ENCODE measurements around the gene ZMYND15.

Gene ZMYND15

GRCh38 chr17:4717791-4718190 lies 21.8 kb upstream of the ZMYND15 start:
- in situ Hi-C loops (cut with HindIII; ENCODE audit: low sequenced_read_pairs) = no loop called here
- no peak overlapping the region for H3K4me3 ChIP-seq (ENCODE audit: low read depth, low read length)
- TF ChIP-seq CTCF (IDR thresholded peaks at IDR 0.05; ENCODE audit: low read depth, low read length) = no peak
- no peak for DNase-seq (ENCODE audit: low read depth, low spot score)

- no peak overlapping the region for H3K4me3 ChIP-seq (ENCODE audit: low read depth, low read length)
- no peak for DNase-seq (ENCODE audit: low read depth, low spot score)
- in situ Hi-C loops (cut with HindIII; ENCODE audit: low sequenced_read_pairs) = no loop called here
- no peak for TF ChIP-seq CTCF (IDR thresholded peaks at IDR 0.05; ENCODE audit: low read depth, low read length)
Measured at GRCh38 chr17:4718276-4718675, 21.4 kb upstream of the ZMYND15 start.

GRCh38 chr17:4719146-4719545 lies 20.5 kb upstream of the ZMYND15 start:
- H3K4me3 ChIP-seq (ENCODE audit: low read depth, low read length) = no peak overlapping the region
- in situ Hi-C loops (cut with HindIII; ENCODE audit: low sequenced_read_pairs) = no loop called here
- no peak for DNase-seq (ENCODE audit: low read depth, low spot score)
- no peak for TF ChIP-seq CTCF (IDR thresholded peaks at IDR 0.05; ENCODE audit: low read depth, low read length)

- no peak for DNase-seq (ENCODE audit: low read depth, low spot score)
- TF ChIP-seq CTCF (IDR thresholded peaks at IDR 0.05; ENCODE audit: low read depth, low read length) = no peak
- H3K4me3 ChIP-seq (ENCODE audit: low read depth, low read length) = no peak overlapping the region
- in situ Hi-C loops (cut with HindIII; ENCODE audit: low sequenced_read_pairs) = no loop called here
Measured at GRCh38 chr17:4719684-4720221, 19.9 kb upstream of the ZMYND15 start.

- TF ChIP-seq CTCF (IDR thresholded peaks at IDR 0.05; ENCODE audit: low read depth, low read length) = no peak
- no peak for DNase-seq (ENCODE audit: low read depth, low spot score)
- in situ Hi-C loops (cut with HindIII; ENCODE audit: low sequenced_read_pairs) = no loop called here
- no peak overlapping the region for H3K4me3 ChIP-seq (ENCODE audit: low read depth, low read length)
Measured at GRCh38 chr17:4720787-4721186, 18.8 kb upstream of the ZMYND15 start.

- in situ Hi-C loops (cut with HindIII; ENCODE audit: low sequenced_read_pairs) = no loop called here
- DNase-seq (ENCODE audit: low read depth, low spot score) = peak; percentile 6
- H3K4me3 ChIP-seq (ENCODE audit: low read depth, low read length) = no peak overlapping the region
- no peak for TF ChIP-seq CTCF (IDR thresholded peaks at IDR 0.05; ENCODE audit: low read depth, low read length)
Measured at GRCh38 chr17:4721203-4722135, 18.2 kb upstream of the ZMYND15 start.
